ENCODE measurements around the gene HBS1L. TPM values are rescaled to one million over a fixed set of nuclear protein-coding genes. Genes with fewer than 3 reads are reported as not detected.

Gene HBS1L
- total RNA-seq, 1 donor from 2014 or later, result 77.7 TPM

GRCh38 chr6:134964451-134965203 lies 90.0 kb downstream of the HBS1L start:
- Mint-ChIP-seq H3K4me3 (ENCODE audit: unreplicated experiment) (no peak overlapping the region), H3K36me3 (ENCODE audit: unreplicated experiment) (peaks cover 53% of the 10 kb centered on the region)

GRCh38 chr6:134962421-134962820 lies 92.2 kb downstream of the HBS1L start:
- H3K9me3 Mint-ChIP-seq (ENCODE audit: unreplicated experiment), result peaks cover 27% of the 10 kb centered on the region
- TF ChIP-seq CTCF (IDR thresholded peaks at IDR 0.05), result no peak
- no peaks in the 10 kb centered on the region for H3K27me3 Mint-ChIP-seq (ENCODE audit: unreplicated experiment)
- H3K4me3 Mint-ChIP-seq (ENCODE audit: unreplicated experiment), result no peak overlapping the region
- no peak for DNase-seq (ENCODE audit: extremely low spot score, unreplicated experiment)
- no peaks in the 10 kb centered on the region for H3K4me1 Mint-ChIP-seq (ENCODE audit: unreplicated experiment)
- peaks cover 58% of the 10 kb centered on the region for H3K36me3 Mint-ChIP-seq (ENCODE audit: unreplicated experiment)
- no peak overlapping the region for H3K27ac Mint-ChIP-seq (ENCODE audit: unreplicated experiment)

More at GRCh38 chr6:134964451-134965203, 90.0 kb downstream of the HBS1L start:
- Mint-ChIP-seq H3K9me3 (ENCODE audit: unreplicated experiment) (peaks cover 16% of the 10 kb centered on the region), H3K4me1 (ENCODE audit: unreplicated experiment) (no peaks in the 10 kb centered on the region), H3K27ac (ENCODE audit: unreplicated experiment) (no peak overlapping the region), H3K27me3 (ENCODE audit: unreplicated experiment) (no peaks in the 10 kb centered on the region)
- DNase-seq (ENCODE audit: extremely low spot score, unreplicated experiment), result no peak
- TF ChIP-seq CTCF (IDR thresholded peaks at IDR 0.05), result no peak

GRCh38 chr6:134961366-134961765 lies 93.3 kb downstream of the HBS1L start:
- Mint-ChIP-seq H3K4me3 (ENCODE audit: unreplicated experiment) (no peak overlapping the region), H3K27ac (ENCODE audit: unreplicated experiment) (no peak overlapping the region), H3K27me3 (ENCODE audit: unreplicated experiment) (no peaks in the 10 kb centered on the region), H3K36me3 (ENCODE audit: unreplicated experiment) (peaks cover 58% of the 10 kb centered on the region), H3K9me3 (ENCODE audit: unreplicated experiment) (peaks cover 27% of the 10 kb centered on the region), H3K4me1 (ENCODE audit: unreplicated experiment) (no peaks in the 10 kb centered on the region)
- TF ChIP-seq CTCF (IDR thresholded peaks at IDR 0.05), result no peak
- no peak for DNase-seq (ENCODE audit: extremely low spot score, unreplicated experiment)

GRCh38 chr6:134959603-134960002 lies 95.0 kb downstream of the HBS1L start:
- Mint-ChIP-seq H3K4me1 (ENCODE audit: unreplicated experiment) (no peaks in the 10 kb centered on the region), H3K36me3 (ENCODE audit: unreplicated experiment) (peaks cover 47% of the 10 kb centered on the region), H3K27me3 (ENCODE audit: unreplicated experiment) (no peaks in the 10 kb centered on the region), H3K9me3 (ENCODE audit: unreplicated experiment) (peaks cover 27% of the 10 kb centered on the region), H3K4me3 (ENCODE audit: unreplicated experiment) (no peak overlapping the region), H3K27ac (ENCODE audit: unreplicated experiment) (no peak overlapping the region)
- no peak for TF ChIP-seq CTCF (IDR thresholded peaks at IDR 0.05)
- DNase-seq (ENCODE audit: extremely low spot score, unreplicated experiment), result no peak

- H3K36me3 Mint-ChIP-seq (ENCODE audit: unreplicated experiment), result peaks cover 29% of the 10 kb centered on the region
- no peaks in the 10 kb centered on the region for H3K4me1 Mint-ChIP-seq (ENCODE audit: unreplicated experiment)
- TF ChIP-seq CTCF (IDR thresholded peaks at IDR 0.05), result no peak
- no peaks in the 10 kb centered on the region for H3K27me3 Mint-ChIP-seq (ENCODE audit: unreplicated experiment)
- H3K4me3 Mint-ChIP-seq (ENCODE audit: unreplicated experiment), result no peak overlapping the region
- DNase-seq (ENCODE audit: extremely low spot score, unreplicated experiment), result no peak
- peaks cover 27% of the 10 kb centered on the region for H3K9me3 Mint-ChIP-seq (ENCODE audit: unreplicated experiment)
- no peak overlapping the region for H3K27ac Mint-ChIP-seq (ENCODE audit: unreplicated experiment)
Observed at GRCh38 chr6:134956676-134957075, 97.9 kb downstream of the HBS1L start.

All from osteocyte (in vitro differentiated cells).